Peyer's patch (tissue), 4 donors: Measurements from ENCODE around the gene CALN1.

Source experiments
- POLR2A ChIP-seq, 2 donors: fragments of 450-650 bp; IDR thresholded peaks; one replicate each; pipeline ENCODE4 v1.5.1; 2017; ENCODE audit warnings: antibody characterized with exemption in 2 of 2, mild to moderate bottlenecking in 2 of 2, moderate library complexity in 2 of 2
- TF ChIP-seq, protein P1 (sequence below), 6 experiments: fragments of 450-650 bp in 4 of 6; fragments of 200-600 bp in 2 of 6; sonication (generic) in 1 of 6; IDR thresholded peaks; one replicate each; pipeline ENCODE4 v1.5.1; 2017 to 2019; ENCODE audit warnings: antibody characterized with exemption in 6 of 6, mild to moderate bottlenecking in 3 of 6, moderate library complexity in 1 of 6

DNA sequence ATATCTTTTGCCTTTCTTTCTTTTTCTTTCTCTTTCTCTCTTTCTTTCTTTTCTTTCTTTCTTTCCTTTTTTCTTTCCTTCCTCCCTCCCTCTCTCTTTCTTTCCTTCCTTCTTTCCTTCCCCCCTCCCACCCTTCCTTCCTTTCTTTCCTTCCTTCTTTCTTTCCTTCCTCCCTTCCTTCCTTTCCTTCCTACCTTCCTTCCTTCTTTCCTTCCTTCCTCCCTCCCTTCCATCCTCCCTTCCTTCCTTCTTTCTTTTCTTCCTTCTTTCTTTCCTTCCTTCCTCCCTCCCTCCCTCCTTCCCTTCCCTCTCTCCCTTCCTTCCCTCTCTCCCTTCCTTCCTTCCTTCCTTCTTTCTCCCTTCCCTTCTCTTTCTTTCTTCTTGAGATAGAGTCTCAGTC, 25.5 kb upstream of the CALN1 start:
- TF ChIP-seq, protein P1, sequence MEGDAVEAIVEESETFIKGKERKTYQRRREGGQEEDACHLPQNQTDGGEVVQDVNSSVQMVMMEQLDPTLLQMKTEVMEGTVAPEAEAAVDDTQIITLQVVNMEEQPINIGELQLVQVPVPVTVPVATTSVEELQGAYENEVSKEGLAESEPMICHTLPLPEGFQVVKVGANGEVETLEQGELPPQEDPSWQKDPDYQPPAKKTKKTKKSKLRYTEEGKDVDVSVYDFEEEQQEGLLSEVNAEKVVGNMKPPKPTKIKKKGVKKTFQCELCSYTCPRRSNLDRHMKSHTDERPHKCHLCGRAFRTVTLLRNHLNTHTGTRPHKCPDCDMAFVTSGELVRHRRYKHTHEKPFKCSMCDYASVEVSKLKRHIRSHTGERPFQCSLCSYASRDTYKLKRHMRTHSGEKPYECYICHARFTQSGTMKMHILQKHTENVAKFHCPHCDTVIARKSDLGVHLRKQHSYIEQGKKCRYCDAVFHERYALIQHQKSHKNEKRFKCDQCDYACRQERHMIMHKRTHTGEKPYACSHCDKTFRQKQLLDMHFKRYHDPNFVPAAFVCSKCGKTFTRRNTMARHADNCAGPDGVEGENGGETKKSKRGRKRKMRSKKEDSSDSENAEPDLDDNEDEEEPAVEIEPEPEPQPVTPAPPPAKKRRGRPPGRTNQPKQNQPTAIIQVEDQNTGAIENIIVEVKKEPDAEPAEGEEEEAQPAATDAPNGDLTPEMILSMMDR (IDR thresholded peaks at IDR 0.05) = no peak
- TF ChIP-seq POLR2A (IDR thresholded peaks at IDR 0.05) = no peak
